ENCODE data around the gene ZNF750.

The ZNF750 gene

GRCh38 chr17:82863941-82864712 lies 24.3 kb upstream of the ZNF750 start:
- H3K9me3 ChIP-seq (ENCODE audit: severe bottlenecking) = no peaks in the 10 kb centered on the region
- no peak overlapping the region for H3K4me3 ChIP-seq (ENCODE audit: severe bottlenecking)
- H3K27ac ChIP-seq (ENCODE audit: poor library complexity, severe bottlenecking) = no peak overlapping the region
- TF ChIP-seq CTCF (IDR thresholded peaks at IDR 0.05; ENCODE audit: poor library complexity, severe bottlenecking) = no peak
- H3K36me3 ChIP-seq (ENCODE audit: low read depth) = no peaks in the 10 kb centered on the region
- peak; percentile 54 for DNase-seq (ENCODE audit: low spot score)
- ATAC-seq (ENCODE audit: low read depth) = no peak
- peaks cover 11% of the 10 kb centered on the region for H3K4me1 ChIP-seq (ENCODE audit: insufficient read depth, poor library complexity, severe bottlenecking)
- H3K27me3 ChIP-seq (ENCODE audit: insufficient read depth, poor library complexity, severe bottlenecking) = no peaks in the 10 kb centered on the region

- TF ChIP-seq CTCF (IDR thresholded peaks at IDR 0.05; ENCODE audit: poor library complexity, severe bottlenecking) = no peak
- DNase-seq (ENCODE audit: low spot score) (no peak), ATAC-seq (ENCODE audit: low read depth) (no peak)
- H3K9me3 ChIP-seq (ENCODE audit: severe bottlenecking) = no peaks in the 10 kb centered on the region
- no peak overlapping the region for H3K27ac ChIP-seq (ENCODE audit: poor library complexity, severe bottlenecking)
- H3K4me3 ChIP-seq (ENCODE audit: severe bottlenecking) = no peak overlapping the region
- peaks cover 16% of the 10 kb centered on the region for H3K4me1 ChIP-seq (ENCODE audit: insufficient read depth, poor library complexity, severe bottlenecking)
- no peaks in the 10 kb centered on the region for H3K36me3 ChIP-seq (ENCODE audit: low read depth)
- H3K27me3 ChIP-seq (ENCODE audit: insufficient read depth, poor library complexity, severe bottlenecking) = no peaks in the 10 kb centered on the region
These were observed 23.6 kb upstream of the ZNF750 start for GRCh38 chr17:82863383-82863940.

- Histone ChIP-seq H3K27ac (ENCODE audit: poor library complexity, severe bottlenecking) (no peak overlapping the region), H3K36me3 (ENCODE audit: low read depth) (no peaks in the 10 kb centered on the region), H3K9me3 (ENCODE audit: severe bottlenecking) (no peaks in the 10 kb centered on the region), H3K4me3 (ENCODE audit: severe bottlenecking) (no peak overlapping the region), H3K4me1 (ENCODE audit: insufficient read depth, poor library complexity, severe bottlenecking) (peaks cover 22% of the 10 kb centered on the region), H3K27me3 (ENCODE audit: insufficient read depth, poor library complexity, severe bottlenecking) (no peaks in the 10 kb centered on the region)
- TF ChIP-seq CTCF (IDR thresholded peaks at IDR 0.05; ENCODE audit: poor library complexity, severe bottlenecking) = no peak
- no peak for ATAC-seq (ENCODE audit: low read depth)
- peak; percentile 61 for DNase-seq (ENCODE audit: low spot score)
These were observed 23.0 kb upstream of the ZNF750 start for GRCh38 chr17:82862737-82863382.

GRCh38 chr17:82862191-82862590 lies 22.4 kb upstream of the ZNF750 start:
- Histone ChIP-seq H3K4me3 (ENCODE audit: severe bottlenecking) (no peak overlapping the region), H3K4me1 (ENCODE audit: insufficient read depth, poor library complexity, severe bottlenecking) (peaks cover 22% of the 10 kb centered on the region), H3K36me3 (ENCODE audit: low read depth) (no peaks in the 10 kb centered on the region), H3K27me3 (ENCODE audit: insufficient read depth, poor library complexity, severe bottlenecking) (no peaks in the 10 kb centered on the region), H3K27ac (ENCODE audit: poor library complexity, severe bottlenecking) (no peak overlapping the region), H3K9me3 (ENCODE audit: severe bottlenecking) (no peaks in the 10 kb centered on the region)
- ATAC-seq (ENCODE audit: low read depth) = no peak
- no peak for DNase-seq (ENCODE audit: low spot score)
- no peak for TF ChIP-seq CTCF (IDR thresholded peaks at IDR 0.05; ENCODE audit: poor library complexity, severe bottlenecking)

Measured in RWPE2 (cell line).